ENCODE data around the gene SLC7A7. TPM values are rescaled to one million over a fixed set of nuclear protein-coding genes. Genes with fewer than 3 reads are reported as not detected.
"Not testable (repeated sequence)": the region's sequence is repeated elsewhere in the genome, so short reads cannot be mapped to it uniquely, and the experiment has no call there.

The SLC7A7 gene
- total RNA-seq, 2 experiments from 2014 or later: 0.45 TPM; not detected in 1

GRCh38 chr14:22812744-22813143 lies 2.5 kb downstream of the SLC7A7 start:
- H3K27me3 Mint-ChIP-seq: no peaks in the 10 kb centered on the region
- TF ChIP-seq, protein P1, sequence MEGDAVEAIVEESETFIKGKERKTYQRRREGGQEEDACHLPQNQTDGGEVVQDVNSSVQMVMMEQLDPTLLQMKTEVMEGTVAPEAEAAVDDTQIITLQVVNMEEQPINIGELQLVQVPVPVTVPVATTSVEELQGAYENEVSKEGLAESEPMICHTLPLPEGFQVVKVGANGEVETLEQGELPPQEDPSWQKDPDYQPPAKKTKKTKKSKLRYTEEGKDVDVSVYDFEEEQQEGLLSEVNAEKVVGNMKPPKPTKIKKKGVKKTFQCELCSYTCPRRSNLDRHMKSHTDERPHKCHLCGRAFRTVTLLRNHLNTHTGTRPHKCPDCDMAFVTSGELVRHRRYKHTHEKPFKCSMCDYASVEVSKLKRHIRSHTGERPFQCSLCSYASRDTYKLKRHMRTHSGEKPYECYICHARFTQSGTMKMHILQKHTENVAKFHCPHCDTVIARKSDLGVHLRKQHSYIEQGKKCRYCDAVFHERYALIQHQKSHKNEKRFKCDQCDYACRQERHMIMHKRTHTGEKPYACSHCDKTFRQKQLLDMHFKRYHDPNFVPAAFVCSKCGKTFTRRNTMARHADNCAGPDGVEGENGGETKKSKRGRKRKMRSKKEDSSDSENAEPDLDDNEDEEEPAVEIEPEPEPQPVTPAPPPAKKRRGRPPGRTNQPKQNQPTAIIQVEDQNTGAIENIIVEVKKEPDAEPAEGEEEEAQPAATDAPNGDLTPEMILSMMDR (IDR thresholded peaks at IDR 0.05): no peak
- peaks cover 5% of the 10 kb centered on the region for H3K4me1 Mint-ChIP-seq (ENCODE audit: low read depth)
- intact Hi-C loops (cut with micrococcal nuclease): no loop called here
- CTCF ChIA-PET: interaction anchor here (1.1 to 1.5 kb wide), 4 partner anchors 40 to 242 kb away, joined by 3 to 6 read pairs (median 4); no protein-coding TSS in a partner anchor
- H3K4me3 Mint-ChIP-seq: no peak overlapping the region
- DNase-seq (no peak), ATAC-seq (no peak)
- POLR2A ChIA-PET: interaction anchor here (0.9 kb wide), 1 partner anchor 8 kb away, joined by 3 read pairs; no protein-coding TSS in a partner anchor
- no peaks in the 10 kb centered on the region for H3K9me3 Mint-ChIP-seq
- H3K36me3 Mint-ChIP-seq (ENCODE audit: low read depth): no peaks in the 10 kb centered on the region
- no peak overlapping the region for H3K27ac Mint-ChIP-seq

DNA sequence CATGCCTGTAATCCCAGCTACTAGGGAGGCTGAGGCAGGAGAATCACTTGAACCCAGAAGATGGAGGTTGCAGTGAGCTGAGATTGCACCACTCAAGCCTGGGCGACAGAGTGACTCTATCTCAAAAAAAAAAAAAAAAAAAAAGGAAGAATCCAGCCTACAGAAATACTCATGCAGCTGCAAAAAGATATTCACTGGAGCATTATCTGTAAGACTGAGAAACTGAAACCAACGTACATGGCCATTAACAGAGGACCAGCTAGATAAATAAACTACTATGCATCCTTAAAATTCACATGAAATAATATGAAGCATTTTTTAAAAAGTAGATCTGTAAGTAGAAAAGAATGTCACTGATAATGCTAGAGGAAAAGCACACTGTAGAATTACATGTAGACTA lies 3.5 kb downstream of the SLC7A7 start:
- Mint-ChIP-seq H3K4me1 (ENCODE audit: low read depth) (peaks cover 5% of the 10 kb centered on the region), H3K27me3 (no peaks in the 10 kb centered on the region), H3K9me3 (no peaks in the 10 kb centered on the region), H3K36me3 (ENCODE audit: low read depth) (no peaks in the 10 kb centered on the region), H3K4me3 (no peak overlapping the region), H3K27ac (no peak overlapping the region)
- intact Hi-C loops (cut with micrococcal nuclease): no loop called here
- DNase-seq: no peak
- ChIA-PET POLR2A (no interaction called here), CTCF (interaction anchor here (1.7 kb wide), 1 partner anchor 11 kb away, joined by 7 read pairs; no protein-coding TSS in a partner anchor)
- ATAC-seq: no peak
- TF ChIP-seq, protein P1 (IDR thresholded peaks at IDR 0.05): no peak

DNA sequence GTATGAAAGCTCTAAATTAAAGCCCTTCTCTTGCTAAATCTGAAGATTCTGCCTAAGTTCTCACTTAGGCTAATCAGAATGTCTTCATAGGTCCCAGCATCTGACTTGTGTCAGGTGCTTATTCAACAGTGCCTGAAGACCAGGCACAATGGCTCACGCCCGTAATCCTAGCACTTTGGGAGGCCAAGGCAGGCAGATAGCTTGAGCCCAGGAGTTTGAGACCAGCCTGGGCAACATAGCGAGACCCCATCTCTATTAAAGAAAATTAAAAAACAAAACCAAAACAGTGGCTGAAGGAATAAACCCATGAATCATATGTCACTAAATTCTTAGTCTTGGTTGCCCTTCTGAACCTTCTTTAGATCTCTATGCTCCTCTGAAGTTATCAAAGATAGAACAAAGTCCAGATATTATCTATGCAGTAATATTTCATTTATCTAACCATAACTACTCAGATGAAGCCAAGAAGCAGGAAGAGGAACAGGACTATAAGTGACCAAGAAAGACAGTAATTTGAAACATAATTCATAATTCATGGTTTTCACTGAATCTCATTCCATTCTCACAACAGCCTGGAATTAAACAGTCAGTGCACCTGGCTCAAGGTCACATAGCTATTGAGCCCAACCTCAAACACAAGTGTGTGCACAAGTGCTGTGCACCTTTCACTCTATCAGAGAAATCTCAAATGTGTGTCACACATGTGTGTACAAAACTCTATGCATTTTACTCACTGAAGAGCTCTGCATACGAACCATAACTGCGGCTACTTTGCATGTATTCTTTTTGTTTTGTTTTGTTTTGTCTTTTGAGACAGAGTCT lies 6.6 kb downstream of the SLC7A7 start:
- H3K4me3 Mint-ChIP-seq: no peak overlapping the region
- TF ChIP-seq, protein P1 (IDR thresholded peaks at IDR 0.05): no peak

GRCh38 chr14:22807432-22808087 lies 7.7 kb downstream of the SLC7A7 start:
- DNase-seq (no peak), ATAC-seq (no peak)
- CTCF ChIA-PET: interaction anchor here (0.7 to 1.7 kb wide), 7 partner anchors 8 to 237 kb away, joined by 3 to 8 read pairs (median 4); partner anchors contain the start of gene SLC7A7
- no peaks in the 10 kb centered on the region for H3K36me3 Mint-ChIP-seq (ENCODE audit: low read depth)
- POLR2A ChIA-PET: no interaction called here
- intact Hi-C loops (cut with micrococcal nuclease): no loop called here
- H3K4me1 Mint-ChIP-seq (ENCODE audit: low read depth): no peaks in the 10 kb centered on the region
- no peak overlapping the region for H3K4me3 Mint-ChIP-seq
- H3K9me3 Mint-ChIP-seq: no peaks in the 10 kb centered on the region
- peaks cover 7% of the 10 kb centered on the region for H3K27me3 Mint-ChIP-seq
- TF ChIP-seq, protein P1 (IDR thresholded peaks at IDR 0.05): no peak
- H3K27ac Mint-ChIP-seq: no peak overlapping the region

More for the DNA sequence above, 6.6 kb downstream of the SLC7A7 start:
- no peak for ATAC-seq
- ChIA-PET POLR2A (no interaction called here), CTCF (interaction anchor here (1.5 to 1.7 kb wide), 2 partner anchors 14 to 151 kb away, joined by 5 to 8 read pairs; no protein-coding TSS in a partner anchor)
- Mint-ChIP-seq H3K4me1 (ENCODE audit: low read depth) (no peaks in the 10 kb centered on the region), H3K27ac (no peak overlapping the region), H3K9me3 (no peaks in the 10 kb centered on the region), H3K27me3 (peaks cover 5% of the 10 kb centered on the region), H3K36me3 (ENCODE audit: low read depth) (no peaks in the 10 kb centered on the region)
- intact Hi-C loops (cut with micrococcal nuclease): no loop called here
- DNase-seq: no peak

DNA sequence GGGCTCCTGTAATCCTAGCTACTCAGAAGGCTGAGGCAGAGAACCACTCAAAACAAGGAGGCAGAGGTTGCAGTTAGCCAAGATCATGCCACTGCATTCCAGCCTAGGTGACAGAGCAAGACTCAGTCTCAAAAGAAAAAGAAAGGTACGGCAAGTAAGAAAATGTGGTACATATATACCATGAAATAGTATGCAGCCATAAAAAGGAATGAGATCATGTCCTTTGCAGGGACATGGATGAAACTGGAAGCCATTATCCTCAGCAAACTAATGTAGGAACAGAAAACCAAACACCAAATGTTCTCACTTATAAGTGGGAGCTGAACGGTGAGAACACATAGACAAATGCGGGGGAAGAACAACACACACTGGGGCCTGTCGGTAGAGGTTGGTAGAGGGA lies 10.0 kb downstream of the SLC7A7 start:
- H3K9me3 Mint-ChIP-seq; H3K4me3 Mint-ChIP-seq; ATAC-seq; H3K36me3 Mint-ChIP-seq (ENCODE audit: low read depth); H3K27ac Mint-ChIP-seq; DNase-seq; intact Hi-C loops (cut with micrococcal nuclease); H3K4me1 Mint-ChIP-seq (ENCODE audit: low read depth); POLR2A ChIA-PET: not testable (repeated sequence)
- CTCF ChIA-PET: interaction anchor here (1.0 to 1.2 kb wide), 2 partner anchors 68 to 95 kb away, joined by 3 read pairs; no protein-coding TSS in a partner anchor
- H3K27me3 Mint-ChIP-seq: peaks cover 16% of the 10 kb centered on the region

All from activated CD8-positive, alpha-beta T cell treated with anti-CD3 and anti-CD28 coated beads for 36 hours (primary cell).